ENCODE measurements around the gene ASB15.

DNA sequence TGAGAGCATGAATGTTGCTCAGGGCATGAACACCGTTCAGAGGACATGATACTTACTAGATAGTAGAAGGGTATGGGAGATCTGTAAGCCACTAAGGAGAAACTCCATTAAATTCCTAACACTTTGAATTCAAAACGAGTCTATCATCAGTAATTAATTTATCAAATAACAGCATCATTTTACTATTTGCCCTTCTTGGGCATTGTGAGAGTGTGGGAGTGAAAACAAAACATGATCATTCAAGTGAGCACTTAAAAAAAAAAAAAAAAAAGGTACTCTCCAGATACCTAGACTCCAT, 20.5 kb upstream of the ASB15 start:
- TF ChIP-seq, protein P1, sequence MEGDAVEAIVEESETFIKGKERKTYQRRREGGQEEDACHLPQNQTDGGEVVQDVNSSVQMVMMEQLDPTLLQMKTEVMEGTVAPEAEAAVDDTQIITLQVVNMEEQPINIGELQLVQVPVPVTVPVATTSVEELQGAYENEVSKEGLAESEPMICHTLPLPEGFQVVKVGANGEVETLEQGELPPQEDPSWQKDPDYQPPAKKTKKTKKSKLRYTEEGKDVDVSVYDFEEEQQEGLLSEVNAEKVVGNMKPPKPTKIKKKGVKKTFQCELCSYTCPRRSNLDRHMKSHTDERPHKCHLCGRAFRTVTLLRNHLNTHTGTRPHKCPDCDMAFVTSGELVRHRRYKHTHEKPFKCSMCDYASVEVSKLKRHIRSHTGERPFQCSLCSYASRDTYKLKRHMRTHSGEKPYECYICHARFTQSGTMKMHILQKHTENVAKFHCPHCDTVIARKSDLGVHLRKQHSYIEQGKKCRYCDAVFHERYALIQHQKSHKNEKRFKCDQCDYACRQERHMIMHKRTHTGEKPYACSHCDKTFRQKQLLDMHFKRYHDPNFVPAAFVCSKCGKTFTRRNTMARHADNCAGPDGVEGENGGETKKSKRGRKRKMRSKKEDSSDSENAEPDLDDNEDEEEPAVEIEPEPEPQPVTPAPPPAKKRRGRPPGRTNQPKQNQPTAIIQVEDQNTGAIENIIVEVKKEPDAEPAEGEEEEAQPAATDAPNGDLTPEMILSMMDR (IDR thresholded peaks at IDR 0.05): no peak
- TF ChIP-seq POLR2A (IDR thresholded peaks at IDR 0.05): no peak
- no peak for TF ChIP-seq POLR2AphosphoS5 (IDR thresholded peaks at IDR 0.05)
